Measurements from ENCODE around the gene MYO18A. TPM values are rescaled to one million over a fixed set of nuclear protein-coding genes. Genes with fewer than 3 reads are reported as not detected.

MYO18A gene
- total RNA-seq, 1 experiment from 2014 or later = 89.9 TPM

GRCh38 chr17:29159306-29159860, 20.8 kb downstream of the MYO18A start:
- no peak for DNase-seq
- no TSS peak for BruUV-seq (replicated peaks)
- intact Hi-C loops (cut with micrococcal nuclease; ENCODE audit: unreplicated experiment) = loop anchor here (2.0 kb wide), 1 partner anchor 19 kb away; no protein-coding TSS in a partner anchor

GRCh38 chr17:29158488-29159275, 21.5 kb downstream of the MYO18A start:
- peak overlapping the region; percentile 45 for H3K4me3 Mint-ChIP-seq (ENCODE audit: low read depth, unreplicated experiment)
- intact Hi-C loops (cut with micrococcal nuclease; ENCODE audit: unreplicated experiment) = loop anchor here (2.0 kb wide), 1 partner anchor 20 kb away; no protein-coding TSS in a partner anchor
- peak; percentile 59 for DNase-seq
- H3K27me3 Mint-ChIP-seq (ENCODE audit: unreplicated experiment) = no peaks in the 10 kb centered on the region
- peaks cover 33% of the 10 kb centered on the region for H3K36me3 Mint-ChIP-seq (ENCODE audit: insufficient read depth, unreplicated experiment)
- TF ChIP-seq CTCF (IDR thresholded peaks at IDR 0.05; ENCODE audit: unreplicated experiment) = no peak
- BruUV-seq (replicated peaks) = no TSS peak
- no peaks in the 10 kb centered on the region for H3K9me3 Mint-ChIP-seq (ENCODE audit: low read depth, unreplicated experiment)
- peak overlapping the region; percentile 63 for H3K27ac Mint-ChIP-seq (ENCODE audit: unreplicated experiment)
- CTCF ChIA-PET = interaction anchor here (0.6 to 3.9 kb wide), 3 partner anchors 21 to 61 kb away, joined by 3 to 16 read pairs (median 4); partner anchors contain the start of gene MYO18A
- H3K4me1 Mint-ChIP-seq (ENCODE audit: low read depth, unreplicated experiment) = peaks cover 83% of the 10 kb centered on the region

More at GRCh38 chr17:29159306-29159860, 20.8 kb downstream of the MYO18A start:
- Mint-ChIP-seq H3K4me1 (ENCODE audit: low read depth, unreplicated experiment) (peaks cover 79% of the 10 kb centered on the region), H3K27me3 (ENCODE audit: unreplicated experiment) (no peaks in the 10 kb centered on the region), H3K9me3 (ENCODE audit: low read depth, unreplicated experiment) (no peaks in the 10 kb centered on the region), H3K27ac (ENCODE audit: unreplicated experiment) (peak overlapping the region; percentile 31), H3K36me3 (ENCODE audit: insufficient read depth, unreplicated experiment) (peaks cover 29% of the 10 kb centered on the region), H3K4me3 (ENCODE audit: low read depth, unreplicated experiment) (peak overlapping the region; percentile 45)
- CTCF ChIA-PET = interaction anchor here (3.9 kb wide), 1 partner anchor 20 kb away, joined by 16 read pairs; the partner anchor contains the start of gene MYO18A
- no peak for TF ChIP-seq CTCF (IDR thresholded peaks at IDR 0.05; ENCODE audit: unreplicated experiment)

GRCh38 chr17:29158096-29158487, 22.1 kb downstream of the MYO18A start:
- peak overlapping the region; percentile 63 for H3K27ac Mint-ChIP-seq (ENCODE audit: unreplicated experiment)
- CTCF ChIA-PET = interaction anchor here (0.6 to 3.9 kb wide), 3 partner anchors 22 to 61 kb away, joined by 3 to 16 read pairs (median 4); partner anchors contain the start of gene MYO18A
- H3K4me1 Mint-ChIP-seq (ENCODE audit: low read depth, unreplicated experiment) = peaks cover 89% of the 10 kb centered on the region

More at GRCh38 chr17:29158096-29158487, 22.1 kb downstream of the MYO18A start:
- Mint-ChIP-seq H3K36me3 (ENCODE audit: insufficient read depth, unreplicated experiment) (peaks cover 34% of the 10 kb centered on the region), H3K27me3 (ENCODE audit: unreplicated experiment) (no peaks in the 10 kb centered on the region), H3K4me3 (ENCODE audit: low read depth, unreplicated experiment) (peak overlapping the region; percentile 39), H3K9me3 (ENCODE audit: low read depth, unreplicated experiment) (no peaks in the 10 kb centered on the region)
- no peak for TF ChIP-seq CTCF (IDR thresholded peaks at IDR 0.05; ENCODE audit: unreplicated experiment)
- BruUV-seq (replicated peaks) = no TSS peak
- no peak for DNase-seq
- intact Hi-C loops (cut with micrococcal nuclease; ENCODE audit: unreplicated experiment) = loop anchor here (2.0 kb wide), 1 partner anchor 21 kb away; no protein-coding TSS in a partner anchor

All from Calu3 (cell line).